ENCODE data around the gene DENND6A. TPM values are rescaled to one million over a fixed set of nuclear protein-coding genes. Genes with fewer than 3 reads are reported as not detected.

The DENND6A gene
- total and polyA plus RNA-seq, 2 of the 13 experiments (the other 11 are each of a cell fraction or from before 2014, with no cell fraction given), result 9.4 to 11.1 TPM

DNA sequence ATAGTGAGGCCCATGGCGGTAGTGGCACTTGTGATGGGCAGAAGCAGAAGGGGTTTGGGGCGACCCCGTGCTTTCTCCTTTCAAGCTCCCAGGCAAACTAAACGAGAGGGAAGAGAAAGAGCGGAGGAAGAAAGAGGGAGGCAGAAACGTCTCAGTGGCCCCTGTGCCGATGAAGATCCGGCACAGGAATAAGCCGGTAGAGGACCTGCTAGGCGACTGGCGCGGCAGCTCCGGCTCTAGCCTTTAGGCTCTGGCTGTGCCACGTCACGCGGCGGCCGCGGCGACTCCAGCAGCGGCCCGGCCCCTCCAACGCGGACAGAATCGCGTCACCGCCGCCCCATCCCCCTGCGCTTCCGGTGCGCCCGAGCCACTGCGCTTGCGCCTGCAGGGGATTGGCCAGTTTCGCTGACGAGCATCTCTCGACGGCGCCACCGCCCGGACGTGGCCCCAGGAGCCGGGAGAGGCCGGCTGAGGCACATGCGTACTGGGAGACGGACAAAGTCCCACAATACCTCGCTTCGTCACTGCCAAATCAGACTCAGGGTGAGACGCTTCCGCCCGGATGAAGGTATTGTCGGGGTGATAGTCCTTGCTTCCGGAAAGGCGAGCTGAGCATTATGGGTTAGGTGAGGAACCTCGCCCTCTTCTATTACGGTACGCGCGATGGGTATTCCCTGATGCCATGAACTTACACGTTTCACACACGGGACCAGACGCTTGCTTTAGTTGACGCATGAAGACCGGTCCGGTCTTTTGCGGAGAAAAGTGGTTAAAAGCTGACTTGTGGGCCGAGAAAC lies 95.6 kb downstream of the DENND6A start, which contains the start of gene ARF4 (continued):
- TF ChIP-seq, protein P1, sequence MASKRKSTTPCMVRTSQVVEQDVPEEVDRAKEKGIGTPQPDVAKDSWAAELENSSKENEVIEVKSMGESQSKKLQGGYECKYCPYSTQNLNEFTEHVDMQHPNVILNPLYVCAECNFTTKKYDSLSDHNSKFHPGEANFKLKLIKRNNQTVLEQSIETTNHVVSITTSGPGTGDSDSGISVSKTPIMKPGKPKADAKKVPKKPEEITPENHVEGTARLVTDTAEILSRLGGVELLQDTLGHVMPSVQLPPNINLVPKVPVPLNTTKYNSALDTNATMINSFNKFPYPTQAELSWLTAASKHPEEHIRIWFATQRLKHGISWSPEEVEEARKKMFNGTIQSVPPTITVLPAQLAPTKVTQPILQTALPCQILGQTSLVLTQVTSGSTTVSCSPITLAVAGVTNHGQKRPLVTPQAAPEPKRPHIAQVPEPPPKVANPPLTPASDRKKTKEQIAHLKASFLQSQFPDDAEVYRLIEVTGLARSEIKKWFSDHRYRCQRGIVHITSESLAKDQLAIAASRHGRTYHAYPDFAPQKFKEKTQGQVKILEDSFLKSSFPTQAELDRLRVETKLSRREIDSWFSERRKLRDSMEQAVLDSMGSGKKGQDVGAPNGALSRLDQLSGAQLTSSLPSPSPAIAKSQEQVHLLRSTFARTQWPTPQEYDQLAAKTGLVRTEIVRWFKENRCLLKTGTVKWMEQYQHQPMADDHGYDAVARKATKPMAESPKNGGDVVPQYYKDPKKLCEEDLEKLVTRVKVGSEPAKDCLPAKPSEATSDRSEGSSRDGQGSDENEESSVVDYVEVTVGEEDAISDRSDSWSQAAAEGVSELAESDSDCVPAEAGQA (IDR thresholded peaks at IDR 0.05; ENCODE audit: low read depth), result peak; percentile 92
- TF ChIP-seq, protein P1 (CRISPR knock-in tag; IDR thresholded peaks at IDR 0.05; ENCODE audit: borderline replicate concordance), result no peak
- TF ChIP-seq, protein P2, sequence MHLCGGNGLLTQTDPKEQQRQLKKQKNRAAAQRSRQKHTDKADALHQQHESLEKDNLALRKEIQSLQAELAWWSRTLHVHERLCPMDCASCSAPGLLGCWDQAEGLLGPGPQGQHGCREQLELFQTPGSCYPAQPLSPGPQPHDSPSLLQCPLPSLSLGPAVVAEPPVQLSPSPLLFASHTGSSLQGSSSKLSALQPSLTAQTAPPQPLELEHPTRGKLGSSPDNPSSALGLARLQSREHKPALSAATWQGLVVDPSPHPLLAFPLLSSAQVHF (CRISPR knock-in tag; IDR thresholded peaks at IDR 0.05), result 0 out of 2 replicates have a peak, but pooled peaks have one; percentile 26
- TF ChIP-seq, protein P3, sequence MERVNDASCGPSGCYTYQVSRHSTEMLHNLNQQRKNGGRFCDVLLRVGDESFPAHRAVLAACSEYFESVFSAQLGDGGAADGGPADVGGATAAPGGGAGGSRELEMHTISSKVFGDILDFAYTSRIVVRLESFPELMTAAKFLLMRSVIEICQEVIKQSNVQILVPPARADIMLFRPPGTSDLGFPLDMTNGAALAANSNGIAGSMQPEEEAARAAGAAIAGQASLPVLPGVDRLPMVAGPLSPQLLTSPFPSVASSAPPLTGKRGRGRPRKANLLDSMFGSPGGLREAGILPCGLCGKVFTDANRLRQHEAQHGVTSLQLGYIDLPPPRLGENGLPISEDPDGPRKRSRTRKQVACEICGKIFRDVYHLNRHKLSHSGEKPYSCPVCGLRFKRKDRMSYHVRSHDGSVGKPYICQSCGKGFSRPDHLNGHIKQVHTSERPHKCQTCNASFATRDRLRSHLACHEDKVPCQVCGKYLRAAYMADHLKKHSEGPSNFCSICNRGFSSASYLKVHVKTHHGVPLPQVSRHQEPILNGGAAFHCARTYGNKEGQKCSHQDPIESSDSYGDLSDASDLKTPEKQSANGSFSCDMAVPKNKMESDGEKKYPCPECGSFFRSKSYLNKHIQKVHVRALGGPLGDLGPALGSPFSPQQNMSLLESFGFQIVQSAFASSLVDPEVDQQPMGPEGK (CRISPR knock-in tag; IDR thresholded peaks at IDR 0.05), result peak; percentile 73
- TF ChIP-seq HOXA5 (CRISPR knock-in tag; IDR thresholded peaks at IDR 0.05) (no peak; the same call in 1 of the 2 replicates), ZNF430 (CRISPR knock-in tag; IDR thresholded peaks at IDR 0.05) (peak; percentile 76), SIX1 (CRISPR knock-in tag; IDR thresholded peaks at IDR 0.05; ENCODE audit: borderline replicate concordance) (no peak), ZNF790 (CRISPR knock-in tag; IDR thresholded peaks at IDR 0.05; ENCODE audit: borderline replicate concordance) (no peak), AGO1 (IDR thresholded peaks at IDR 0.05; ENCODE audit: low read depth, low read length, poor library complexity, severe bottlenecking) (no peak), NFKB2 (CRISPR knock-in tag; IDR thresholded peaks at IDR 0.05; ENCODE audit: borderline replicate concordance) (no peak; the same call in none of the 2 replicates), DMAP1 (CRISPR knock-in tag; IDR thresholded peaks at IDR 0.05) (peak; percentile 97), TRIM24 (CRISPR knock-in tag; IDR thresholded peaks at IDR 0.05) (no peak), ARNT2 (CRISPR knock-in tag; IDR thresholded peaks at IDR 0.05; ENCODE audit: low read depth) (peak; percentile 74), MTA3 (CRISPR knock-in tag; IDR thresholded peaks at IDR 0.05) (no peak), MIXL1 (CRISPR knock-in tag; IDR thresholded peaks at IDR 0.05) (peak; percentile 50; the same call in 1 of the 2 replicates), NONO (IDR thresholded peaks at IDR 0.05) (no peak), NONO (CRISPR knock-in tag; conservative IDR thresholded peaks at IDR 0.05) (peak; percentile 96; the same call in 1 of the 2 replicates), ZFP36L2 (CRISPR knock-in tag; IDR thresholded peaks at IDR 0.05) (no peak), TCF12 (IDR thresholded peaks at IDR 0.05) (no peak), TCF12 (CRISPR knock-in tag; IDR thresholded peaks at IDR 0.05) (0 out of 2 replicates have a peak, but pooled peaks have one; percentile 68), ZKSCAN1 (IDR thresholded peaks at IDR 0.05; ENCODE audit: low read length) (no peak), CEBPG (CRISPR knock-in tag; IDR thresholded peaks at IDR 0.05) (peak; percentile 3; the same call in 1 of the 2 replicates), ZNF431 (CRISPR knock-in tag; IDR thresholded peaks at IDR 0.05; ENCODE audit: borderline replicate concordance, low read depth) (peak; percentile 76; the same call in 1 of the 2 replicates), SAP130 (CRISPR knock-in tag; IDR thresholded peaks at IDR 0.05; ENCODE audit: low read depth) (peak; percentile 96)
